ENCODE data around the gene GPHB5.
A peak's percentile ranks its signal among the peaks of the same experiment; 100 is the strongest.
"Not testable (repeated sequence)": the region's sequence is repeated elsewhere in the genome, so short reads cannot be mapped to it uniquely, and the experiment has no call there.

Gene GPHB5

GRCh38 chr14:63318835-63319234 lies at the start of gene GPHB5:
TSS of gene GPHB5 (minus strand) at chr14:63318935. CDS start at chr14:63317849, 1,086 bp downstream.
- no peak for DNase-seq (ENCODE audit: low read depth)

DNA sequence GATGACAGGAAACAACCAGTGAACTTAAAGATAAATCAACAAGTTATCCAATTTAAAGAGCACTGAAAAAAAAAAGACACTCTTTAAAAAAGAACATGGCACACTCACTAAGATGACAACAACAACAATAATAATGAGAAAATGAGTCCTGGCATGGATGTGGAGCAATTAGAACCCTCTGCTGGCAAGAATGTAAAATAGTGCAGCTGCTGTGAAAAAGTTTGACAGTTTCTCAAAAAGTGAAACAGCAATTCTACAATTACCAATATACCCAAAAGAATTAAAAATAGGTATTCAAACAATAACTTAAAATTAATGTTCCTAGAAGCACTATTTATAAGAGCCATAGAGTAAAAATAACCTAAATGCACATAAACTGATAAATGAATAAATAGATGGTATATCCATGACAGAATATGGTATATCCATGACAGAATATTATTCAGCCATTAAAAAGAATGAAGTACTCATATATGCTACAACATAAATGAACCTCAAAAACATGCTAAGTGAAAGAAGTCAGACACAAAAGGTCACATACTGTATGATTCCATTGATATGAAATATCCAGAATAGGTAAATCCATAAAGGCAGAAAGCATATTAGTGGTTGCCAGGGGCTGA lies 49.1 kb upstream of the GPHB5 start:
- DNase-seq (ENCODE audit: low read depth) = no peak

GRCh38 chr14:63362389-63362819 lies 43.7 kb upstream of the GPHB5 start:
- no peak for DNase-seq (ENCODE audit: low read depth)

GRCh38 chr14:63361790-63362189 lies 43.1 kb upstream of the GPHB5 start:
- DNase-seq (ENCODE audit: low read depth) = no peak

- no peak for DNase-seq (ENCODE audit: low read depth)
These were observed 39.1 kb upstream of the GPHB5 start for GRCh38 chr14:63357841-63358240.

DNA sequence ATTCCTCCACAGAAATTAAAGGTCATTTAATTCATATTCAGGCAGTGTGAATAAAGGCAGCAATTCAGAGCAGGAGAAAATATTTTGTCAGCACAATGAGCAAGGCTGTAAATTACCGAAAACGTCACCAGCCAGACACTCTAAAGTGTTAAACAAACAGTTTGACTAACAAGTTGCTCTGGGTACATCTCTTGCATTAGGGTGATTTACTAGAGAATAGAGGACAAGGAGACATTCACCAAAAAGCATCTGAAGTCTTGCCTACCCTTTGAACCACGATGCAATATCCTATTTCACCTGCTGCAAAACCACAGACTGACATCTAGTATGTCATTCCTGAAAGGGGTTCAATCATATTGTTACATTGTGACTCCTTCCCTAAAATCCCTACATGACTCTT lies 27.1 kb upstream of the GPHB5 start:
- no peak for DNase-seq (ENCODE audit: low read depth)

- no peak for DNase-seq (ENCODE audit: low read depth)
These were observed 25.6 kb upstream of the GPHB5 start for GRCh38 chr14:63344336-63344735.

DNA sequence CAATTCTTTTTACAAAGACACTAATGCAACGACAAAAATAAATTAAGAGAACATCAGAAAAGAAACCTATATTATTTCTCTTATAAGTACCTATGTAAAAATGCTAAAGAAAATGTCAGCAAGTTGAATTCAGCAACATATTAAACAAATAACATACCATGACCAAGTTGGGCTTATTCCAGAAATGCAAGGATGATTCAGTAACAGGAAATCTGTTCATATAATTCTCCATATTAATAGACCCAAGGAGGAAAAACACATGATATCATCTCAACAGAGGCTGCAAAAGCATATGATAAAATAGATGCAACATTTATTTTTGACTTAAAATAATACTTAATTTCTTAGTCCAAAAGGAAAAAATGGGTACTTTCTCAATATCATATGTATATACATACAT lies 25.1 kb upstream of the GPHB5 start:
- DNase-seq (ENCODE audit: low read depth) = peak; percentile 11

DNA sequence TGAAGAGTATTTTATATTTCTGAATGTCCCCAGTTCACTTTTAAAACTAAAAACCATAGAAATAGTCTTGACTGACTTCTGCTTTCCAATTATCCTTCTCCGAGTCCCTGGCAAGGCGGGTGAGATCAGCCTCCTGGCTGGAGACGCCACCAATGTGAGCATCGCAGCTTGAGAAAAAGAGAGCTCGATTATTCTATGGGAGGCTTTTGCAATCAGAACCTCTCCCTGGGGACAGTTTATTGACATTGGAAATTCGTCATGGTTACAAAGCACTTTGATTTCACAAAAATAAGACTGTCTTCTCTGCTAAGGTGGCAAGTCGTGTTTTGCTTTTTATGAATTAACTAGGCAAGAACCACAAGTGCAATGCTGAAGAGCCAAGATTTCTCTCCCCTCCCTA lies 23.6 kb upstream of the GPHB5 start:
- DNase-seq (ENCODE audit: low read depth) = no peak

- DNase-seq (ENCODE audit: low read depth) = no peak
These were observed 10.3 kb upstream of the GPHB5 start for GRCh38 chr14:63328787-63329737.

- DNase-seq (ENCODE audit: low read depth) = no peak
These were observed 8.1 kb upstream of the GPHB5 start for GRCh38 chr14:63326840-63327239.

DNA sequence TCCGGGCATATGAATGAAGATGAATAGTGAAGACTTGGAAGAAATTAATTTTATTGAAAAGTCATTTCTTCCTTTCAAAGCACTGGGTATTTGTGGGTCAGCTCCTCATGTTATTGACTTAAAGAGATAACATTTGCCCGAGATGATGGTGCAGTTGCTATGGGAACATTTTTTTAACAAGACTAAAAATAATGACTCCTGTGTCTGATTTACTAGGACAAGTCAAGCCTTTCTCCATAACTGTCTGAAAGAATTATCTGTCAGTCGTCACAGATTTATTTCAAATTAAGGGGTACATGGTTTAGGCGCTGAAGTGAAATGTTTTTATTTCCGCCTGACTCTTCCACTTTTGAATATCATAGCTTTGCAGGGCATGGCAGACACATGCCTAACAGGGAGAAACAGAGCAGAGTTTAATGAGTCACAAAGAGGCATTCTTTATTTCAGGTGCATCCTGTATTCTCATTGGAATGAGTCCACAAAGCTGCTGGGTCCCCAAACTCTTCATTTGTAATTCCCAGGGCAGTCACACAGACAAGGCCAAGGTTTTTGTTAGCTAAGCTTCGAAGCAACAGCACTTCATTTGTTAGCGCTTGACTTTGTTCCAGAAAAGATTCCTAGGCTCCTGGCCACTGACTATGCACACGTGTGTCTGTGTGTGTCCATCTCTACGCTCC lies 4.3 kb upstream of the GPHB5 start:
- no peak for DNase-seq (ENCODE audit: low read depth)

DNA sequence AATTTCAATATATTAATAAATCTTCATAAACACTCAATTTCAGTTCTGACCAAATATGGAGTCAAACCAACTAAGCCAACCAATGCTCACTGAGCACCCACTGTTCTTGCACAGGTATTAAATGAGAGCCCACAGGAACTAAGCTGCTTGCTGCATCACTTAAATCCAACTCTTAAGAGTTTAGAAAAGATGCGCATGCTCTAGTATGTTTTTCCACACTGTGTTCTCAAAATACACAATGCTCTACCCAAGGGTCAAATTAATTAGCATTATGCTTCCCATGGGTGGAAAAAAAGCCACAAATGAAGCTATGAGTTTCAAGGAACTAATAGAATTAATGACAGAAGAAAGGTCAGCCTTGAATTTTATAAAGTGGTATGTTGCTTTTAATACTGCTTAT lies 3.7 kb upstream of the GPHB5 start:
- DNase-seq (ENCODE audit: low read depth) = no peak

DNA sequence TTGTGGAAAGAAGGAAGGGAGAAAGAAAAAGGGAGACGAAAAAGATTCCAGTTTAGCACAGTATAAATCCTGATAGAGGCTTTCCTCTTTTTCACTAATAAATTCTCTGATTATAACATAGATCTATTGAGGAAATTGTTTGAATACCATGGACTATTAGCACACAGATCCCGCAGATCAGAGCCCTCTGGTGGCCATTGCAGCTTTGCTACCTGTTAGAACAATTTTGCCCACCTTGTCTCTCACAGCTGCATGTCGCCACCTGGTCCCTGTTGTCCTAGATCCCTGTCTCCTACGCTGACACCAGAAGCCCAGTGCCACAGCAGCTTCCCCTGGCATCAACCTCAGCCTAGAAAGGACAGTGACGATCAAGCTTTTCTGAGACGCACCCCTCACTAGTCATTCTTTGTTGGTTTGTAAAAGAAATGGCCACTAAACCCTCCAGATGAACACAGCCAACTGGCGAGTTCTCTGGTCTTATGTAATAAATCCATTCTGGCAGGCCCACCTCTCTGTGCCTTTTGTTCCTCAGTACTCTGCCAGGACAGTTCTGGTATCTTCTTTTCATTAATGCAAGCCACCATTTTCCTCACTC lies 9.9 kb downstream of the GPHB5 start:
- peak; percentile 14 for DNase-seq (ENCODE audit: low read depth)

- DNase-seq (ENCODE audit: low read depth) = not testable (repeated sequence)
These were observed 14.3 kb downstream of the GPHB5 start for GRCh38 chr14:63304429-63304828.

DNA sequence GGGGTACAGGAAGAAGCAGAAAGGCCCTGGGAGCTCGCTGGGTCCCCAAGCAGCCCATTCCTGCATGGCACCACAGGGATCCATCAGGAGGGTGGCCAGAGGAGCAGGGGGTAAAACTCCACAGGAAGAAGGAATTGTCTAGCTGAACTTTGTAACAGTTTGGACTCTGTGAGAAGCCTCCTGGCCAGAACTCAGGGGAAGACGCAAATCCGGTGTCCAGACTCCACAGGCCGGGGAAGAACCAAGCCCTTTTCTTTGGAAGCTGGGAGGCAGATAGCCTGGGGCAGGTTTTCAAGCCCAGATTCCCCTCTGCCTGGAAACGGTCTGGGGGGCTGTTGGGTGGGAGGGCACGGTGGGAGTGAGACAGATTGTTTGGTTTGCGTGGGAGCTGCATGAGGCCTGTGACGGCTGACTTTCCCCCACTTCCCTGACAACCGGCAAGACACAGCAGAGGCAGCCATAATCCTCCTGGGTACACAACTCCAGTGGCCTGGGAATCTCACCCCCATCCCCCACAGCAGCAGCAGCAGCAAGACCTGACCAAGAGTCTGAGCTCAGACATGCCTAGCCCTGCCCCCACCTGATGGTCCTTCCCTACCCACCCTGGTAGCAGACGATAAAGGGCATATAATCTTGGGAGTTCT lies 16.7 kb downstream of the GPHB5 start:
- DNase-seq (ENCODE audit: low read depth) = no peak

- no peak for DNase-seq (ENCODE audit: low read depth)
These were observed 17.9 kb downstream of the GPHB5 start for GRCh38 chr14:63300854-63301253.

GRCh38 chr14:63299351-63300110 lies 19.2 kb downstream of the GPHB5 start:
- DNase-seq (ENCODE audit: low read depth) = no peak

DNA sequence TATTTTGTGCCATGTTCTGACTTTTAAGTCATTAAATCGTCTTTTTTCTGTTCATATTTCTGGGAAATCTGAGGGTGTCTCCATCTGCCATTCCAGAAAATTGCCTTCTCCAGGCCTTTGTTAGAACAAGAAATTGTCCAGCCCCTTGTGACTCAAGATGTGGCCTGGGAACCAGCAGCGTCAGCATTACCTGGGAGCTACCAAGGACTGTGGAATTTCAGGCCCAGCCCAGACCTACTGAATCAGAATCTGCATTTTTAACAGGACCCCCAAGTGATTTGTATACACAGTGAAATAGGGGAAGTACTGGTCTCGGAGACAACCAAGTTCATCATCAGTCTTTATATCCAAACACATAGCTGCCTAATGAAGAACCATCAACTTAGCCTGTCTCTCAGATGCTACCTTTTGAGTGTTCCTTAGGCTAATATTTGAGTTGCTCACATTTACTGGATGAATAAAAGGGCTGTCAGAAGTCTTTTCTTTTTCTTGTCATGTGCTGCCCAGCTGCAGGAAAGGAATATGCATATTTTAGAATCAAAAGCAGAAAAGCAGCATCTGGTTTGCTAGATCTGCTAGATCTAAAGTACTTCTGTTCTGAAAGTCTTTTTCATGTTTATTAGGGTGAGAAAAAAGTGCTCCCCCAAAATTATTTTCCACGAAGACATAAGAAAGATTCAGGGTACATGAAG lies 21.2 kb downstream of the GPHB5 start:
- DNase-seq (ENCODE audit: low read depth) = no peak

DNA sequence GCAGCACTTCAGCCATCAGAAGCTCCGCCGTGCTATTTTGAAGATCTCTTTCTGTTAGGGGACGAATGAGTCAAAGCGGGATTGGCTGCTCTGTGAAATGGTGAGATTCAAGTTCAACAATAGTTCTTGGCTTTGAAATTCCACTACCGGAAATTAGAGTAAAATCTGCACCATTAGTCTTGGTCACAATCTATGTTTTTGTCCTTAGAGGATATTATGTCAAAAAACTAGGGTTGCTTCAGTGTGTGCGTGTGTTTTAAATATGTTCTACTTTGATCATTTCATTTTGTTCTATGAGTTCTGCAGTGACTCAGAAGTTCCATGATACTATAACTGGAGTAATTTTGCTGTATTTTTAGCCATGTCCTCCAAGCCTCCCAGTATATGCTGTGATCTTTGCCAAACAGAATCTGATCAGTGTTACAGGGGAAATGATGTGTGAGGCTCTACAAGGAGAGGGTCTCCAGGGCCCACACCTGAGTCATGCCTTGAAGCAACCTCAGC lies 22.6 kb downstream of the GPHB5 start:
- DNase-seq (ENCODE audit: low read depth) = peak; percentile 17

Measured in EH (cell line).